NCI-H1092 treated with DMSO at 0.1 percent for 48 hours (cell line): Measurements from ENCODE around the gene BTBD8.

ENCODE experiments used
- DNase-seq: peaks from one replicate; lab custom pipeline; 2025; lab: John Stamatoyannopoulos, UW

BTBD8 gene

GRCh38 chr1:92094090-92094489, 13.9 kb downstream of the BTBD8 start:
- no peak for DNase-seq

DNA sequence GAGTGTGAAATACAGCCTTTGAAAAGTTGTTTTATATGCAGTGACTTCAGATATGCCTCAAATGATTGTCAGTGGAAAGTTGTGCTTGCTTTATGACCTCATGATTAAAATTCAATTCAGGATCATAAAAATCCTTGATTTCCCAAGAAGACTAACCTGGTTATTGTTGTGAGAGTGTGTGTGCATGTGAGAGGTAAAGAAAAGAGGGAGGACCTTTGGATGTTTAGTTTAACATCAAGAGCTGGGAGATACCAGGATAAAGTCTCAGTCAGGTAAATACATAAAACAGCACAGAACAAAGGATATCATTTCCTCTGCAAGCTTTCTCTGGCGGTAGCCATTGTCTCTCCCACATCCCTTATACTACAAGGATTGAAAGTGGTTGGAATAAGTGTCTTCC, 14.4 kb downstream of the BTBD8 start:
- DNase-seq: no peak

- no peak for DNase-seq
Measured at GRCh38 chr1:92095874-92096273, 15.7 kb downstream of the BTBD8 start.

- DNase-seq: no peak
Measured at GRCh38 chr1:92096317-92096716, 16.2 kb downstream of the BTBD8 start.

DNA sequence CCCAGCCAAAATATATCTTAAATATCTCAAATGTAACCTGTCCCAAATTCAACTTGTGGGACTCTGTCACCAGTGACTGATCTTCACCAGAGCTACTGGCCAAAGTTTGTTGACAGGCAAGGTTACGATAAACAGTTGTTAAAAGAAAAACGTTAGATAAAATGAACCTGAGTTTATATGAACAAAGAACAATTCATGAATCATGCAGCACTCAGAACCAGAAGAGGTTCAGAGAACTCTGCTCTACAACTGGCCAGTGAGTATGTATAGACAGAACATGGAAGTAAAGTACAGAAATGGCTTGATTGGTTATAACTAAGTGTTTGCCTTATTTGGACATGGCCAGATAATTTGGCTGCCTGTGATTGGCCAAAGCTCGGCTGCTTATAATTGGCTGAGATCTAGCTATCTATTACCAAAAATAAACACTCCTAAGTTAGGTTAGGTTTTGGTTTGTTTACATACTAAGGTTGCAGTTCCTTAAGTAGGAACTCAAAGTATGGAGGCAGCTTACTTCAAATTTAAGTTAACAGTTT, 25.5 kb downstream of the BTBD8 start:
- DNase-seq: no peak

DNA sequence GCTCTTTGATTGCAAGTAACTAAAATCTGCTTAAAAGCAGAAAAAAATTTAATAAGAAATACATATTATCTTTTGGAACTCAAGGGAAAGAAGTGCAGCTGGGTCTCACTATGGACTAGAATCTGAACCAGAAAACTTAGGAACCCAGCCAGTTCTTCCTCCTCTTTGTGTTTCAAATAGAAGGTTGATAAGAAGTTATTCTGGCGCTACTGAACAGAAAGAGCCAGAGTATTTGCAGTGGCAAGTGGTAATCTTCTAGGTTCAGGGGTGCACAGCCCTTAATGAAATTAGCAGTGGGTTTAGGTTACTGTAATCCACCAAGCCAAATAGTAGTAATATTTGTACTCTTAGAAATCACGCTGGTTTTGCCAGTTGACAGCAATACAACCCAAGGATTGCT, 28.5 kb downstream of the BTBD8 start:
- DNase-seq: no peak

DNA sequence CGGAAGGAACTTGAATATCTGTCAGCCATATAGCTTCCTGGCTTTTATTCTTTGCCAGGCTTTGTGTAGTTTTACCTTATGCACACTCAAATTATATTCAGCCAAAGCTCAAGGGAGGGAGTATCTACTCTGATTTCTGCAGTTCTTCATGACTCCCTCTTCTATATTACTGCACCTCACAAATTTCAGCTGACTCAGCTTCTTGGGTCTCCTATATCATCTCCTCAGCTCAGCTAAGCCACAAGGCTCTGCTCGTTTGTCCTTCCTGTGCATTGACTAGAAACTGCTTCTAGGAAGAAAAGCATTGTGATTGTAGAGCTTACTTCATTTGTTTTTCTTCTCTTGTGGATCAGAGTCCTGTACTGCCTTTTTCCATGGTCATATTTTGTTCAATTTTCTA, 37.4 kb downstream of the BTBD8 start:
- no peak for DNase-seq

- no peak for DNase-seq
Measured at GRCh38 chr1:92118826-92119225, 38.7 kb downstream of the BTBD8 start.

DNA sequence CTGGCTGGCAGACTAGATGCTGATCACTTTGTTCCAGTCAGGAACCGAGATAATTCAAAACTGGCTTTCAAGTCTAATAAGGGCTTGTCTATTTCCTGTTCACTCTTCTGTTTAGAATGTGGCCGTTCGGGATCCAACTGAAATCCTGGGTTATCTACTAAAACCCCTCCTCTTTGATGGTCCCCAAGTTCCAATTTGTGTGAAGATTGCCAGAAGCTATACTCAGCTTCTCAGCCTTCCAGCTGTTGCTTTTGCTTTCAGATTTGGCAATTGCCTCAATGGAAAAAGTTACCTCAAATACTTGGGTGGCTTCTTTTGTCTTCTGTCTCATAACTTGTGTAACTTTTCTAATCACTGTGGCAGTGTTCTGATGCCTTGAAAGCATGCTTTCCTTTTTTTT, 43.7 kb downstream of the BTBD8 start:
- no peak for DNase-seq

- DNase-seq: no peak
Measured at GRCh38 chr1:92125204-92125603, 45.1 kb downstream of the BTBD8 start.

- DNase-seq: no peak
Measured at GRCh38 chr1:92126088-92126487, 45.9 kb downstream of the BTBD8 start.

- no peak for DNase-seq
Measured at GRCh38 chr1:92134331-92134730, 54.2 kb downstream of the BTBD8 start.

DNA sequence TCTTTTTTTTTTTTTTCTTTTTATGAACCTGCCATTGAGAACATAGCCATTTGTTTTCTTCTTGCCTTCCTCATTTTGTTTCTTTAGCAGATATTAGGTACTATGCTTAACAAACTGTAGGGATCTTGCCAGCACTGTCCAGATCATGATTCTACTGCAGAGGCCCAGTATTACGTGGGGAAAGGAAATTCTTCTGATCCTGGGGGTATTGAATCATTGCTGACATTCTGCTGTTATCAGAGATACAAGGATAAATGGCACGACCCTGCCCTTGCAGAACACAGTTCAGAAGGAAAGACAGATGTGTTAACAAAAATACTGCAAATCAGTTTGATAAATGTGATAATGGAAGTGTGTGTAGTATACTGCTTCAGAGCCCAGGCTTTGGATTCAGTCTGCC, 56.2 kb downstream of the BTBD8 start:
- no peak for DNase-seq

DNA sequence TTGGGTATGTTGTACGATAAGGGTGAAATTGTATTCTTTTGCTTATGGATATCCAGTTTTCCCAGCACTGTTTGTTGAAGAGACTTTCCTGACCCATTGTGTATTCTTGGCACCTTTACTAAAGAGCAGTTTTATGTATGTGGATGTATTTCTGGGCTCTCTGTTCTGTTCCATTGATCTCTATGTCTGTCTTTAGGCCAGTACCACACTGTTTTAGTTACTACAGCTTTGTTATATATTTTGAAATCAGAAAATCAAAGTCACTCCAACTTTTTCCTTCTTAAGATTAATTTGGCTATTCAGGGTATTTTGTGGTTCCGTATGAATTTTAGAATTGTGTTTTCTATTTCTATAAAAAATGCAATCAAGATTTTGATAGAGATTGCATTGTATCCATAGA, 74.8 kb downstream of the BTBD8 start:
- no peak for DNase-seq

GRCh38 chr1:92159593-92159992, 79.4 kb downstream of the BTBD8 start:
- no peak for DNase-seq

GRCh38 chr1:92165389-92165788, 85.2 kb downstream of the BTBD8 start:
- DNase-seq: no peak

- DNase-seq: no peak
Measured at GRCh38 chr1:92167151-92167550, 87.0 kb downstream of the BTBD8 start.

GRCh38 chr1:92168657-92169056, 88.5 kb downstream of the BTBD8 start:
- DNase-seq: peak; percentile 58

DNA sequence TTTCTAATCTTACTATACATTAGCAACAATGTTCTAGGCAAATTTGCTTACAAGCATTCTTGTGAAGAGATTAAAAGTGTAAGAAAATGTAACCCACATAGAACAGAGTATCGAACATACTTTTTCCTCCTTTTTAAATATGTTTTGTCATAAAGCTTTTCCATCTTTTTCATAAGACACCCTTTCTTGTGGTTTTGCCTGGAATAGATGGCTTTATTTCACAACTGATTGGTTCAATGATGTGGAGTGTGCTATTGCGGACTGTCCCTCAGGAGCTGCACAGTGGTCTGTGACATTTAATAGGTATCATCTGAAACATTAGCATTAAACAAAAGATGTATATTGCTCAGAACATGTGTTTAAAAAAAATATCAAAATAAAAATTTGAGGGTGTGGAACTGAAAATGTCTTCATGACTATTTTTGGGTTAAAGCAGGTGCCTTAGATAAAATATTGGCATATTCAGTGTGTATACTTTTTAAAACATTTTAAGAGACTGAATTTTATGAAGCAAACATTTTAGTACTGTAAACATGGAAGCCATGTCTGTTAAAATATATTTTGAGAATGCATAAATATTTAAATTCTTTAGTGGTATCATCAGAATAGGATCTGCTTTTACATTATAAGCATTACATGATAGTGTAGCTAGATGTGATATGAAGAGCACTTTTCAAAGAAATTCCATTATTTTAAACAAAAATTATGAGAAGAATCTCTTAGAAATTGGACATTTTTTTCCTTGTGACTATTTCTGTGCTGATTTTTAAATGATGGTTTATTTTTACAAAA, 89.3 kb downstream of the BTBD8 start:
- DNase-seq: peak; percentile 13

- DNase-seq: no peak
Measured at GRCh38 chr1:92184632-92185031, 104.5 kb downstream of the BTBD8 start.

GRCh38 chr1:92186081-92186480, 105.9 kb downstream of the BTBD8 start:
- no peak for DNase-seq

- DNase-seq: no peak
Measured at GRCh38 chr1:92188436-92189255, 108.5 kb downstream of the BTBD8 start.

DNA sequence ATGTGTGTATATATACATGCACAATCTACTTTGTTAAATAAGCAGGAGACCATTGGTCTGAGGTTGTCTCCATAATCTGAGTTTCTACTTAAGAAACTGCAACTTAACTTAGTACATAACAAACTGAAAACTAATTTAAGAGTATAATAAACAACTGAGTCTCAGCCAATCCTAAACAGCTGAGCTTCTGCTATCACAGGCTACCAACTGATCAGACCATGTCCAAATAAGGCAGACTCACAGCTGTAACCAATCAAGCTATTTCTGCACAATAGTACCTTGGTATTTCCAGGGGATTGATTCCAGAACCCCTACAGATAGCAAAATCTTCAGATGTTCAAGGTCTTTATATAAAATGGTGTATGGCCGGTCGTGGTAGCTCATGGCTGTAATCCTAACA, 111.6 kb downstream of the BTBD8 start:
- DNase-seq: no peak
